ENCODE data around the gene CTIF.

Gene CTIF

DNA sequence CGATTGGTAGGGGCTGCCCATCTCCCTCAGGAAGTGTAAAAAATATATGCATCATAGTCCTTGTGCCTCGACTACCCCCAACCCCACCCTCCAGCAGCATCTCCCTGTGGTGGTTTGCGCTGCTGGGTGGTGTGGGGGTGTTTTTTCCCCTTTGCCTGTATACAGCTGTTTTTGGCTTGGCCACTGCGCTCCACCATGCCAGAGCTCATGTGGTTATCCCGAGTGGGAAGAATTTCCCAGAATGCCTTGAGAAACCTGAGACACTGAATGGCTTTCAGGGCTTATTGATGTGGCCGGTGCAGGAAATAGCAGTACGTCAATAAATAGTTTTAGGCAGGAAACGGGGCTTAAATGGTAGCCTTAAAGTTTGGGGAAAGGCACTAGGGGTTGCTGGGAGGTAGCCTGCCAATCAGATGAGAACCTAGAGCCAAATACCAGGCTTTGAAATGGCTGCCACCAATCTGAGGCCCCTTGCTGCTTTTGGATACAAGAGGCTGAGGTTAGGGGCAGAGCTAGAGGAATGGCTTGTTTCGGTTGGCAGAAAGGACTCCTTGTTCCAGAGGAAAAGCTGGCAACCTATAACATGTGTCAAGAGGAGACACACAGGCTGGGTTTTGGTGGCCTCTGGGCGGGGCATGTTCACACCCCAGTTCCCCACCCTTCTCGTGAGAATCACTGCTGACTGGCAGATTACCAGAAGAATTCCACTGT, 267.9 kb downstream of the CTIF start:
- no peak overlapping the region for H4K91ac ChIP-seq (ENCODE audit: low read depth, low read length, poor library complexity)
- no peaks in the 10 kb centered on the region for H3K36me3 ChIP-seq (replicated peaks in 1 of 2; ENCODE audit: control insufficient read depth in 2 of 2, insufficient read depth in 2 of 2, low read length in 2 of 2)
- no peak overlapping the region for H3K14ac ChIP-seq (ENCODE audit: low read length)
- no peak overlapping the region for H2BK120ac ChIP-seq (ENCODE audit: low read depth, low read length)
- H3K79me1 ChIP-seq (ENCODE audit: low read depth, low read length) = no peaks in the 10 kb centered on the region
- WGBS, 2 donors (ENCODE audit: extremely low coverage in 2 of 2, insufficient read length in 2 of 2, insufficient replicate concordance in 1 of 2) = no CpG with 5 or more reads among the region's 11 CpGs
- H3K9me3 ChIP-seq (replicated peaks in 1 of 2; ENCODE audit: control insufficient read depth in 2 of 2, insufficient read depth in 1 of 2, low read depth in 1 of 2, low read length in 2 of 2) = no peaks in the 10 kb centered on the region
- DNase-seq (ENCODE audit: low spot score) = no peak
- no peak overlapping the region for H3K23ac ChIP-seq (ENCODE audit: low read depth, low read length, poor library complexity)
- no peak overlapping the region for H3K18ac ChIP-seq (ENCODE audit: low read length)
- H2BK12ac ChIP-seq (ENCODE audit: low read length) = no peak overlapping the region
- peak overlapping the region; percentile 47 for H2AK5ac ChIP-seq (ENCODE audit: low read depth, low read length)
- H3K4me1 ChIP-seq (ENCODE audit: control insufficient read depth in 2 of 2, insufficient read depth in 1 of 2, low read depth in 1 of 2, low read length in 2 of 2) = peaks cover 5 to 10% of the 10 kb centered on the region in 2 donors
- H2AFZ ChIP-seq (ENCODE audit: low read length) = no peak overlapping the region
- H4K8ac ChIP-seq (ENCODE audit: low read depth, low read length) = no peak overlapping the region
- H3K4me2 ChIP-seq (ENCODE audit: insufficient read depth, low read length, poor library complexity, severe bottlenecking) = no peak overlapping the region
- H3K27ac ChIP-seq (replicated peaks; ENCODE audit: low read length) = no peak overlapping the region
- no peaks in the 10 kb centered on the region for H3K27me3 ChIP-seq (ENCODE audit: control insufficient read depth in 3 of 3, insufficient read depth in 3 of 3, low read depth in 1 of 3, low read length in 3 of 3)
- no peak overlapping the region for H2BK15ac ChIP-seq (ENCODE audit: low read length)
- no peak overlapping the region for H3K4me3 ChIP-seq (ENCODE audit: low read length in 2 of 2)
- H3K9ac ChIP-seq (ENCODE audit: low read depth, low read length, poor library complexity) = no peak overlapping the region
- H3K4ac ChIP-seq (ENCODE audit: low read length) = no peak overlapping the region
- no peak overlapping the region for H2BK5ac ChIP-seq (ENCODE audit: low read length)

GRCh38 chr18:48808476-48808875, 269.6 kb downstream of the CTIF start:
- Histone ChIP-seq H3K9ac (ENCODE audit: low read depth, low read length, poor library complexity) (no peak overlapping the region), H3K27me3 (ENCODE audit: control insufficient read depth in 3 of 3, insufficient read depth in 3 of 3, low read depth in 1 of 3, low read length in 3 of 3) (no peaks in the 10 kb centered on the region), H3K4me1 (ENCODE audit: control insufficient read depth in 2 of 2, insufficient read depth in 1 of 2, low read depth in 1 of 2, low read length in 2 of 2) (peaks cover 2 to 3% of the 10 kb centered on the region in 2 donors), H2BK12ac (ENCODE audit: low read length) (no peak overlapping the region), H3K79me1 (ENCODE audit: low read depth, low read length) (no peaks in the 10 kb centered on the region), H4K91ac (ENCODE audit: low read depth, low read length, poor library complexity) (no peak overlapping the region), H3K4me3 (ENCODE audit: low read length in 2 of 2) (no peak overlapping the region), H2AK5ac (ENCODE audit: low read depth, low read length) (no peak overlapping the region), H3K4me2 (ENCODE audit: insufficient read depth, low read length, poor library complexity, severe bottlenecking) (no peak overlapping the region), H3K9me3 (replicated peaks in 1 of 2; ENCODE audit: control insufficient read depth in 2 of 2, insufficient read depth in 1 of 2, low read depth in 1 of 2, low read length in 2 of 2) (no peaks in the 10 kb centered on the region), H3K14ac (ENCODE audit: low read length) (no peak overlapping the region), H3K4ac (ENCODE audit: low read length) (no peak overlapping the region), H3K18ac (ENCODE audit: low read length) (no peak overlapping the region), H2AFZ (ENCODE audit: low read length) (no peak overlapping the region), H3K23ac (ENCODE audit: low read depth, low read length, poor library complexity) (no peak overlapping the region), H3K36me3 (replicated peaks in 1 of 2; ENCODE audit: control insufficient read depth in 2 of 2, insufficient read depth in 2 of 2, low read length in 2 of 2) (no peaks in the 10 kb centered on the region), H3K27ac (replicated peaks; ENCODE audit: low read length) (no peak overlapping the region), H2BK15ac (ENCODE audit: low read length) (no peak overlapping the region), H2BK5ac (ENCODE audit: low read length) (no peak overlapping the region), H2BK120ac (ENCODE audit: low read depth, low read length) (no peak overlapping the region), H4K8ac (ENCODE audit: low read depth, low read length) (no peak overlapping the region)
- WGBS, 2 donors (ENCODE audit: extremely low coverage in 2 of 2, insufficient read length in 2 of 2, insufficient replicate concordance in 1 of 2) = no CpG with 5 or more reads among the region's 1 CpG
- DNase-seq (ENCODE audit: low spot score) = no peak

DNA sequence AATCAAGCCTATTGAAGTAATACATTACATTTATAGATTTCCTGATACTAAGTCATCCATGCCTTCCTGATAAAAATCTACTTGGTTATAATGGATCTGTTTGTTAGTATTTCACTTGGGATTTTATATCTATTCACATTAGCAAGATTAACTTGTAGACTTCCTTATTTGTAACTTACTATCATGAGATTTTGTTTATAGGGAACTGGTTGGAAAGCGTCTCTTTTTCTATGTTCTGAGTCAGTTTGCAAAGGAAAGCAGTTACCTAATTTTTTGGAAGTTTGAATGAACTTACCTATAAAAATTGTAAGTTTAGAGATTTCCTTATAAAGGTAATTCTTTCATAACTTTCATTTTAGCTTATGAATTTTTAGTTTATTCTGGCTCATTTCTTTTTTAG, 270.5 kb downstream of the CTIF start:
- Histone ChIP-seq H3K27ac (replicated peaks; ENCODE audit: low read length) (no peak overlapping the region), H2AFZ (ENCODE audit: low read length) (no peak overlapping the region), H4K8ac (ENCODE audit: low read depth, low read length) (no peak overlapping the region), H3K4me1 (ENCODE audit: control insufficient read depth in 2 of 2, insufficient read depth in 1 of 2, low read depth in 1 of 2, low read length in 2 of 2) (peaks cover 2 to 5% of the 10 kb centered on the region in 2 donors), H3K9me3 (replicated peaks in 1 of 2; ENCODE audit: control insufficient read depth in 2 of 2, insufficient read depth in 1 of 2, low read depth in 1 of 2, low read length in 2 of 2) (no peaks in the 10 kb centered on the region), H3K4me3 (ENCODE audit: low read length in 2 of 2) (no peak overlapping the region), H2BK5ac (ENCODE audit: low read length) (no peak overlapping the region), H3K27me3 (ENCODE audit: control insufficient read depth in 3 of 3, insufficient read depth in 3 of 3, low read depth in 1 of 3, low read length in 3 of 3) (no peaks in the 10 kb centered on the region), H3K36me3 (replicated peaks in 1 of 2; ENCODE audit: control insufficient read depth in 2 of 2, insufficient read depth in 2 of 2, low read length in 2 of 2) (no peaks in the 10 kb centered on the region), H3K79me1 (ENCODE audit: low read depth, low read length) (no peaks in the 10 kb centered on the region), H3K23ac (ENCODE audit: low read depth, low read length, poor library complexity) (no peak overlapping the region), H3K14ac (ENCODE audit: low read length) (no peak overlapping the region), H3K9ac (ENCODE audit: low read depth, low read length, poor library complexity) (no peak overlapping the region), H2AK5ac (ENCODE audit: low read depth, low read length) (no peak overlapping the region), H2BK120ac (ENCODE audit: low read depth, low read length) (no peak overlapping the region), H3K4ac (ENCODE audit: low read length) (no peak overlapping the region), H3K18ac (ENCODE audit: low read length) (no peak overlapping the region), H2BK15ac (ENCODE audit: low read length) (no peak overlapping the region), H2BK12ac (ENCODE audit: low read length) (no peak overlapping the region), H4K91ac (ENCODE audit: low read depth, low read length, poor library complexity) (no peak overlapping the region), H3K4me2 (ENCODE audit: insufficient read depth, low read length, poor library complexity, severe bottlenecking) (no peak overlapping the region)
- WGBS, 2 donors (ENCODE audit: extremely low coverage in 2 of 2, insufficient read length in 2 of 2, insufficient replicate concordance in 1 of 2) = no CpG with 5 or more reads among the region's 1 CpG
- no peak for DNase-seq (ENCODE audit: low spot score)

- H3K27ac ChIP-seq (replicated peaks; ENCODE audit: low read length) = no peak overlapping the region
- no peaks in the 10 kb centered on the region for H3K27me3 ChIP-seq (ENCODE audit: control insufficient read depth in 3 of 3, insufficient read depth in 3 of 3, low read depth in 1 of 3, low read length in 3 of 3)
- H4K91ac ChIP-seq (ENCODE audit: low read depth, low read length, poor library complexity) = no peak overlapping the region
- H3K4ac ChIP-seq (ENCODE audit: low read length) = no peak overlapping the region
- H3K9me3 ChIP-seq (replicated peaks in 1 of 2; ENCODE audit: control insufficient read depth in 2 of 2, insufficient read depth in 1 of 2, low read depth in 1 of 2, low read length in 2 of 2) = no peaks in the 10 kb centered on the region
- no peaks in the 10 kb centered on the region for H3K36me3 ChIP-seq (replicated peaks in 1 of 2; ENCODE audit: control insufficient read depth in 2 of 2, insufficient read depth in 2 of 2, low read length in 2 of 2)
- no peak overlapping the region for H3K9ac ChIP-seq (ENCODE audit: low read depth, low read length, poor library complexity)
- H2BK5ac ChIP-seq (ENCODE audit: low read length) = no peak overlapping the region
- no peak overlapping the region for H2BK12ac ChIP-seq (ENCODE audit: low read length)
- H4K8ac ChIP-seq (ENCODE audit: low read depth, low read length) = no peak overlapping the region
- H3K4me3 ChIP-seq (ENCODE audit: low read length in 2 of 2) = no peak overlapping the region
- no peak overlapping the region for H3K14ac ChIP-seq (ENCODE audit: low read length)
- no peak overlapping the region for H2AFZ ChIP-seq (ENCODE audit: low read length)
- no peak for DNase-seq (ENCODE audit: low spot score)
- no peak overlapping the region for H2AK5ac ChIP-seq (ENCODE audit: low read depth, low read length)
- no peak overlapping the region for H3K23ac ChIP-seq (ENCODE audit: low read depth, low read length, poor library complexity)
- H3K4me2 ChIP-seq (ENCODE audit: insufficient read depth, low read length, poor library complexity, severe bottlenecking) = no peak overlapping the region
- no peak overlapping the region for H2BK120ac ChIP-seq (ENCODE audit: low read depth, low read length)
- H3K18ac ChIP-seq (ENCODE audit: low read length) = no peak overlapping the region
- no peaks in the 10 kb centered on the region for H3K79me1 ChIP-seq (ENCODE audit: low read depth, low read length)
- H3K4me1 ChIP-seq (ENCODE audit: control insufficient read depth in 2 of 2, insufficient read depth in 1 of 2, low read depth in 1 of 2, low read length in 2 of 2) = peaks cover 2 to 5% of the 10 kb centered on the region in 2 donors
- no peak overlapping the region for H2BK15ac ChIP-seq (ENCODE audit: low read length)
Observed at GRCh38 chr18:48810805-48811204, 272.0 kb downstream of the CTIF start.
